Measurements from ENCODE around the gene USP33.
"Not testable (repeated sequence)": the region's sequence is repeated elsewhere in the genome, so short reads cannot be mapped to it uniquely, and the experiment has no call there.

Gene USP33

DNA sequence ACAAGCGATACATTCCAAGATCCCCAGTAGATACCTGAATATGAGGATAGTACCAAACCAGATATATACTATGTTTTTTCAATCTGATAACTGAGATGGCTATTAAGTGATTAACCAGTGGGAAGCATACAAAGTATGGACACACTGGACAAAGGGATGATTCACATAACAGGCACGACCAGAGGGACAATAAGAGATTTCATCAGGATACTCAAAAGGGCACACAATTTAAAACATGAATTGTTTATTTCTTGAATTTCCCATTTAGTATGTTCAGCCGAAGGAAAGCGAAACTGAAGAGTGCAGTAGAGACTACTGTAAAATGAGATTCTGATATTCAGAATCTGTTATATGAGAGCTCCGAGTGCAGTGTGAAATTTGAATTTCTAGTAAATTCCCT, 87.8 kb downstream of the USP33 start:
- DNase-seq (ENCODE audit: low read depth) = no peak

GRCh38 chr1:77670330-77670729, 89.3 kb downstream of the USP33 start:
- DNase-seq (ENCODE audit: low read depth) = no peak

- DNase-seq (ENCODE audit: low read depth) = no peak
Observed at GRCh38 chr1:77668924-77669449, 90.7 kb downstream of the USP33 start.

DNA sequence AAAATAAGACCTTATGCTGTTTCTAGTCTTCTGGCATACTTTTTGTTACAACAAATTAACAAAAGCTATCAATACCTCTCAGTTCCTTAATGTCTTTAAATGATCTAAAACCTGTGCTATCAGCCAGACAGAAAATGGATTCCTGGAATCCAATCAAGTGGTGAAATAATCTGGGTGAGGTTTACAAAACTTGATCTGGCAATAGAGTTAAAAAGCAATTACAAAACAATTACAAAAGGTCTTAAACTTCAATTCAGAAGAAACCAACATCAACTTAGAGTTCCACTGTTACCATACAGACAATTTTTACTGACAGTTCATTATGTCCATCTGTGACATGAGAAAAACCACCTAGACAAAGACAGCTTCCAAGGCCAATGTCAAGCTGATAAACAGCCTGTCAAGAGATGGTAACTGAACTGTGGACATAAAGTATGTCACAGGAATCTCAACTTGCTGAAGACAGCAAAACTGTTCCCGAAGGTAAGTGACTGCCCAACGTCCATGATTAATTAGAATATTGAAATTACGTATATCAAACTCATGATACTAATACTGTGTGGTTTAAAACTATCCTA, 94.6 kb downstream of the USP33 start:
- no peak for DNase-seq (ENCODE audit: low read depth)

- no peak for DNase-seq (ENCODE audit: low read depth)
Observed at GRCh38 chr1:77661696-77662095, 98.0 kb downstream of the USP33 start.

DNA sequence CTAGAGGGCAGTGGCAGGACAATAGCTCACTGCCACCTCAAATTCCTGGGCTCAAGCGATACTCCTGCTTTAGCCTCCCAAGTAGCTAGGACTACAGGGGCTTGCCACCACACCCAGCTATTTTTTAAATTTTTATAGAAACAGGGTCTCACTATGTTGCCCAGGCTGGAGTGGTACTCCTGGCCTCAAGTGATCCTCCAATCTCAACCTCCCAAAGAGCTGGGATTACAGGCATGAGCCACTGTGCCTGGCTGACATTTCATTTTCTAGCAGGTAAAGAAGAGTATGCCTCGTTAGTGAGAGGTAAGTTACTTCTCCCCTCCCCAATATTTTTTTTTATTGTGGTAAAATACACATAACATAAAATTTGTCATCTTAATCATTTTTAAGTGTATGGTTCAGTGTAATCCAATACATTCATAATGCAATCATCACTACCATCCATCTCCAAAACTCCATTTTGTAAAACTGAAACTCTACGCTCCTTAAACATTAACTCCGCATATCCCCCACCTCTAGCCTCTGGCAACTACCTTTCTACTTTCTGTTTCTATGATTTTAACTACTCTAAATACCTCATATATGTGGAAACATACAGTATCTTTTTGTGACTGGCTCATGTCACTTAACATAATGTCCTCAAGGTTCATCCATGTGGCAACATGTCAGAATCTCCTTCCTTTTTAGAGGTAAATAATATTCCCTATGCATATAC, 99.6 kb downstream of the USP33 start:
- no peak for DNase-seq (ENCODE audit: low read depth)

DNA sequence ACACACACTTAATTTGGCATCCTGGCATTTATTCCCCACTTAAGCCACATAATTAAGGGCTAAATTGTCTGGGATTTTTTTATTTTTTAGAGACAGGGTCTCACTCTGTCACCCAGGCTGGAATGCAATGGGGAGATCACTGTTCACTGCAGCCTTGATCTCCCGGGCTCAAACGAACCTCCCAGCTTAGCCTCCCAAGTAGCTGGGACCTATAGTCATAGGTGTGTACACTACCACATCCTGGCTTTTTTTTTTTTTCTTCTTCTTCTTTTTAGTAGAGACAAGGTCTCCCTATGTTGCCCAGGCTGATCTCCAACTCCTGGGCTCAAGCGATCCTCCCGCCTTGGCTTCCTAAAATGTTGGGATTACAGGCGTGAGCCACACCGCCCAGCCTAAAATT, 101.4 kb downstream of the USP33 start:
- DNase-seq (ENCODE audit: low read depth) = no peak

DNA sequence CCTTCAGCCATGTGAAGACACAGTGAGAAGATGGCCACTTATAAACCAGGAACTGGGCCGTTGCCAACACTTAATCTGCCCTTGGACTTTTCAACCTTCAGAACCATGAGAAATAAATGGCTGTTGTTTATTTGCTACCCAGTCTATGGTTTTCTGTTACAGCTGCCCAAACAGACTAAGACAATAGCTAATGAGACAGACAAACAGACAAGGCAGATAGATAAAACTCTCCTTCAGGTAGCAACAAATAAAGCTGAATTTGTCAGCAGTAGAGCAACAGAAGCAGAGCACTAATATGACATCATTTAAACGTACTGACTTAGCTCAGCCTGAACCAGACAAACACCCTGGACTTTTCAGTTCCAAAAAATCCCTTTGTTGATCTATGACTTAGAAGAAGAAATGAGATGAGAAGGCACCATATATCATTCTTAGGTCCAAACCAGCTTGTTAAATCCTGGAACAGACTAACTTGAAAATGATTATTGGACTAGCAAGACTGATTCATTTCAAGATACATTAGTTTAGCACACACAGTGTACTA, 104.1 kb downstream of the USP33 start:
- no peak for DNase-seq (ENCODE audit: low read depth)

DNA sequence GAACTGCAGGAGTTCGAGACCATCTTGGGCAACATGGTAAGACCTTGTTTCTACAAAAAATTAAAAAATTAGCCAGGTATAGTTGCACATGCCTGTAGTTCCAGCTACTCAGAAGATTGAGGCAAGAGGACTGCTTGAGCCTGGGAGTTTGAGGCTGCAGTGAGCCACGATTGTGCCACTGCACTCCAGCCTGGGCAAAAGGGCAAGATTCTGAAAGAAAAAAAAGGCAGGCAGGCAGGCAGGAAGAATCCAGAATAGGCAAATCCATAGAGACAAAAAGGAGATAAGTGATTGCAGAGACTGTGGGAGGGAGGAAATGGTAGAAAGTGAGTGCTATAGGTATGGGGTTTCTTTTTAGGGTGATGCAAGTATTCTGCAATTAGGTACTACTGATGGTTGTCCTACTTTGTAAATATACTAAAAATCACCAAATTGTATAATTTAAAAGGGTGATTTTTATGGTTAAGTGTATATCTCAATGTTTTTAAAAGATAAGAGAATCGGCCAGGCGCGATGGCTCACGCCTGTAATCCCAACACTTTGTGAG, 106.6 kb downstream of the USP33 start:
- no peak for DNase-seq (ENCODE audit: low read depth)

DNA sequence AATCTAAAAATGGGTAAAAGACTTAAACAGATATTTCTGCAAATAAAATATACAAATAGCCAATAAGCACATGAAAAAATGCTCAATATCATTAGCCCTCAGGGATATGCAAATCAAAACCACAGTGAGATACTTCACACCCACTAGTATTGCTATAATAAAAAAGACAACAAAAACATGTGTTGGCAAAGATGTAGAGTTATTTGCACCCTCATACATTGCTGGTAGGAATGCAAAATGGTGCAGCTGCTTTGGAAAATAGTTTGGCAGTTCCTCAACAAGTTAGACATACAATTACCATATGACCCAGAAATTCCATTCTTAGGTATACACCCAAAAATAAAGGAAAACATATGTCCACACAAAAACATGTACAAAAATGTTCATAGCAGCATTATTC, 107.4 kb downstream of the USP33 start:
- no peak for DNase-seq (ENCODE audit: low read depth)

- no peak for DNase-seq (ENCODE audit: low read depth)
Observed at GRCh38 chr1:77649127-77649526, 110.5 kb downstream of the USP33 start.

GRCh38 chr1:77646224-77646623, 113.4 kb downstream of the USP33 start:
- DNase-seq (ENCODE audit: low read depth) = not testable (repeated sequence)
